Measurements from ENCODE around the gene COMMD10. TPM values are rescaled to one million over a fixed set of nuclear protein-coding genes. Genes with fewer than 3 reads are reported as not detected.

The COMMD10 gene
- total RNA-seq, 1 donor from 2014 or later = 33.7 TPM

GRCh38 chr5:116272281-116272941 is 187.6 kb downstream of the COMMD10 start:
- no peak for DNase-seq (ENCODE audit: missing footprints)
- ATAC-seq = peak; percentile 64
- intact Hi-C loops (cut with DNase I) = no loop called here

- no peak for DNase-seq (ENCODE audit: missing footprints)
- intact Hi-C loops (cut with DNase I) = no loop called here
- no peak for ATAC-seq
Observed at GRCh38 chr5:116273448-116274242, 188.8 kb downstream of the COMMD10 start.

GRCh38 chr5:116274251-116274650 is 189.4 kb downstream of the COMMD10 start:
- intact Hi-C loops (cut with DNase I) = no loop called here
- DNase-seq (ENCODE audit: missing footprints) (no peak), ATAC-seq (no peak)

GRCh38 chr5:116275282-116275681 is 190.5 kb downstream of the COMMD10 start:
- no peak for ATAC-seq
- no peak for DNase-seq (ENCODE audit: missing footprints)
- intact Hi-C loops (cut with DNase I) = no loop called here

GRCh38 chr5:116276952-116277351 is 192.1 kb downstream of the COMMD10 start:
- ATAC-seq = no peak
- intact Hi-C loops (cut with DNase I) = no loop called here
- no peak for DNase-seq (ENCODE audit: missing footprints)

- DNase-seq (ENCODE audit: missing footprints) (no peak), ATAC-seq (no peak)
- intact Hi-C loops (cut with DNase I) = no loop called here
Observed at GRCh38 chr5:116280149-116280803, 195.5 kb downstream of the COMMD10 start.

- DNase-seq (ENCODE audit: missing footprints) (no peak), ATAC-seq (no peak)
- intact Hi-C loops (cut with DNase I) = no loop called here
Observed at GRCh38 chr5:116281309-116281708, 196.5 kb downstream of the COMMD10 start.

- DNase-seq (ENCODE audit: missing footprints) (no peak), ATAC-seq (no peak)
- intact Hi-C loops (cut with DNase I) = no loop called here
Observed at GRCh38 chr5:116288524-116288923, 203.7 kb downstream of the COMMD10 start.

- ATAC-seq = no peak
- no peak for DNase-seq (ENCODE audit: missing footprints)
- intact Hi-C loops (cut with DNase I) = no loop called here
Observed at GRCh38 chr5:116289276-116289675, 204.5 kb downstream of the COMMD10 start.

GRCh38 chr5:116291271-116291670 is 206.4 kb downstream of the COMMD10 start:
- intact Hi-C loops (cut with DNase I) = no loop called here
- ATAC-seq (no peak), DNase-seq (ENCODE audit: missing footprints) (no peak)

GRCh38 chr5:116292321-116292720 is 207.5 kb downstream of the COMMD10 start:
- intact Hi-C loops (cut with DNase I) = no loop called here

GRCh38 chr5:116296335-116297072 is 211.7 kb downstream of the COMMD10 start:
- intact Hi-C loops (cut with DNase I) = no loop called here
- ATAC-seq = no peak
- DNase-seq (ENCODE audit: missing footprints) = no peak

More at GRCh38 chr5:116292321-116292720, 207.5 kb downstream of the COMMD10 start:
- no peak for ATAC-seq
- no peak for DNase-seq (ENCODE audit: missing footprints)

GRCh38 chr5:116297296-116297814 is 212.5 kb downstream of the COMMD10 start:
- intact Hi-C loops (cut with DNase I) = no loop called here
- DNase-seq (ENCODE audit: missing footprints) (no peak), ATAC-seq (no peak)

- ATAC-seq (no peak), DNase-seq (ENCODE audit: missing footprints) (no peak)
- intact Hi-C loops (cut with DNase I) = no loop called here
Observed at GRCh38 chr5:116299746-116300640, 215.2 kb downstream of the COMMD10 start.

- intact Hi-C loops (cut with DNase I) = no loop called here
- ATAC-seq (no peak), DNase-seq (ENCODE audit: missing footprints) (no peak)
Observed at GRCh38 chr5:116301110-116301509, 216.3 kb downstream of the COMMD10 start.

GRCh38 chr5:116303340-116303739 is 218.5 kb downstream of the COMMD10 start:
- intact Hi-C loops (cut with DNase I) = no loop called here
- no peak for ATAC-seq
- no peak for DNase-seq (ENCODE audit: missing footprints)

GRCh38 chr5:116303810-116304209 is 219.0 kb downstream of the COMMD10 start:
- intact Hi-C loops (cut with DNase I) = no loop called here
- ATAC-seq = no peak

GRCh38 chr5:116305899-116306298 is 221.1 kb downstream of the COMMD10 start:
- no peak for ATAC-seq
- intact Hi-C loops (cut with DNase I) = no loop called here
- no peak for DNase-seq (ENCODE audit: missing footprints)

More at GRCh38 chr5:116303810-116304209, 219.0 kb downstream of the COMMD10 start:
- DNase-seq (ENCODE audit: missing footprints) = no peak
